RWPE2 (cell line): ENCODE data around the gene THEM5.
"Not testable (repeated sequence)": the region's sequence is repeated elsewhere in the genome, so short reads cannot be mapped to it uniquely, and the experiment has no call there.

Source experiments
- ATAC-seq: fragments of 200-7000 bp; cut with Tn5 transposase; 3 replicates; pipeline ENCODE4 v1.9.1; 2021; ENCODE audit warnings: low read depth
- DNase-seq: peaks from one replicate; pipeline ENCODE4 v3.0.0-alpha.2; 2020; ENCODE audit warnings: low spot score
- H3K27ac ChIP-seq: fragments of 450-650 bp; 2 replicates; pipeline ENCODE4 v1.5.1; 2017; ENCODE audit warnings: mild to moderate bottlenecking; ENCODE audit not compliant: poor library complexity, severe bottlenecking
- H3K27me3 ChIP-seq: fragments of 250-450 bp; sonication (Bioruptor Pico); 2 replicates; pipeline ENCODE4 v1.5.1; 2021; ENCODE audit warnings: mild to moderate bottlenecking, moderate library complexity; ENCODE audit not compliant: insufficient read depth, poor library complexity, severe bottlenecking
- H3K36me3 ChIP-seq: fragments of 250-450 bp; sonication (Bioruptor Pico); 2 replicates; pipeline ENCODE4 v1.5.1; 2020; ENCODE audit warnings: low read depth, mild to moderate bottlenecking, moderate library complexity
- H3K4me1 ChIP-seq: fragments of 250-450 bp; sonication (Bioruptor Pico); 2 replicates; pipeline ENCODE4 v1.5.1; 2021; ENCODE audit warnings: mild to moderate bottlenecking, moderate library complexity; ENCODE audit not compliant: insufficient read depth, poor library complexity, severe bottlenecking
- H3K4me3 ChIP-seq: fragments of 250-450 bp; sonication (Bioruptor Pico); 2 replicates; pipeline ENCODE4 v1.5.1; 2021; ENCODE audit warnings: mild to moderate bottlenecking, moderate library complexity; ENCODE audit not compliant: severe bottlenecking
- H3K9me3 ChIP-seq: fragments of 250-450 bp; sonication (Bioruptor Pico); 2 replicates; pipeline ENCODE4 v1.5.1; 2021; ENCODE audit warnings: mild to moderate bottlenecking, moderate library complexity; ENCODE audit not compliant: severe bottlenecking
- TF ChIP-seq, protein P1 (sequence below): fragments of 450-650 bp; IDR thresholded peaks from one replicate; pipeline ENCODE4 v1.5.1; 2017; ENCODE audit warnings: mild to moderate bottlenecking, moderate library complexity; ENCODE audit not compliant: poor library complexity, severe bottlenecking

The THEM5 gene

DNA sequence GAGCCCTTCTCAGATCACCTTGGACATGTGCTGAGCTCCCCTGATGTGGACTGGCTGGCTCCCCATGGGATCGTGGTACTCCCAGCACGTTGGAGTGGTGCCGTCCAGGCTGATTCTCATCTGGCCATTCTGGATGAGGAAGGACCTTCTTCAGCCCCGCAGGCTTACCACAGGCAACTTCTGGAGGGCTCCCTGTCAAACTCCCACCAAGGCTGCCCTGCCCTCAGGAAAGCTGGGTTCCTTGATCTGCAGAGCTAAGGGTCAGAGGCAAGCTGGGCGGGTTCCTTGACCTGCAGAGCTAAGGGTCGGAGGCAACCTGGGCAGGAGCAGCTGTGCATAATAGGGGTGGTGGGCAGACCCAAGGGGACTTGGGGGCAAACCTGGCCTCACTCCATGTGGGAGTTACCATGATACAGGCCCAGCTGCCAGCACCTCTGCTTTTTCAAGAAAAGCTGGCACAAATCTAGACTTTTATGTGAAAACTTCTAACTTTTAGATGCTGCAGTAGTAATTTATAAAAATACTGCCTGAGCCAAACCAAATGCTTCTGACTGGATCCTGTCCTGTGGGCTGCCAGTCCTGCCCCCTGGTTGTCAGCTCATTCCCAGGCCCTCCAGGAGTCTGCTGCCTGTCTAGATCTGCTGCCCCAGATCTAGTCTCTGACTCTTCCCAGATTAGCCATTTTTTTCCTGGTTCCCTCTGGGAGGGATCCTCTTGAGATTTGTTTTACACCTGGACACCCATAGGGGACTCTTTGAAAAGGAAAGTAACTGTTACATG lies 5.6 kb upstream of the THEM5 start:
- Histone ChIP-seq H3K36me3 (no peaks in the 10 kb centered on the region), H3K4me3 (no peak overlapping the region), H3K27me3 (no peaks in the 10 kb centered on the region), H3K4me1 (peaks cover 12% of the 10 kb centered on the region), H3K27ac (peak overlapping the region; percentile 24), H3K9me3 (no peaks in the 10 kb centered on the region)
- TF ChIP-seq, protein P1, sequence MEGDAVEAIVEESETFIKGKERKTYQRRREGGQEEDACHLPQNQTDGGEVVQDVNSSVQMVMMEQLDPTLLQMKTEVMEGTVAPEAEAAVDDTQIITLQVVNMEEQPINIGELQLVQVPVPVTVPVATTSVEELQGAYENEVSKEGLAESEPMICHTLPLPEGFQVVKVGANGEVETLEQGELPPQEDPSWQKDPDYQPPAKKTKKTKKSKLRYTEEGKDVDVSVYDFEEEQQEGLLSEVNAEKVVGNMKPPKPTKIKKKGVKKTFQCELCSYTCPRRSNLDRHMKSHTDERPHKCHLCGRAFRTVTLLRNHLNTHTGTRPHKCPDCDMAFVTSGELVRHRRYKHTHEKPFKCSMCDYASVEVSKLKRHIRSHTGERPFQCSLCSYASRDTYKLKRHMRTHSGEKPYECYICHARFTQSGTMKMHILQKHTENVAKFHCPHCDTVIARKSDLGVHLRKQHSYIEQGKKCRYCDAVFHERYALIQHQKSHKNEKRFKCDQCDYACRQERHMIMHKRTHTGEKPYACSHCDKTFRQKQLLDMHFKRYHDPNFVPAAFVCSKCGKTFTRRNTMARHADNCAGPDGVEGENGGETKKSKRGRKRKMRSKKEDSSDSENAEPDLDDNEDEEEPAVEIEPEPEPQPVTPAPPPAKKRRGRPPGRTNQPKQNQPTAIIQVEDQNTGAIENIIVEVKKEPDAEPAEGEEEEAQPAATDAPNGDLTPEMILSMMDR: no peak
- DNase-seq (no peak), ATAC-seq (0 out of 3 replicates have a peak, but pooled peaks have one; percentile 27)

DNA sequence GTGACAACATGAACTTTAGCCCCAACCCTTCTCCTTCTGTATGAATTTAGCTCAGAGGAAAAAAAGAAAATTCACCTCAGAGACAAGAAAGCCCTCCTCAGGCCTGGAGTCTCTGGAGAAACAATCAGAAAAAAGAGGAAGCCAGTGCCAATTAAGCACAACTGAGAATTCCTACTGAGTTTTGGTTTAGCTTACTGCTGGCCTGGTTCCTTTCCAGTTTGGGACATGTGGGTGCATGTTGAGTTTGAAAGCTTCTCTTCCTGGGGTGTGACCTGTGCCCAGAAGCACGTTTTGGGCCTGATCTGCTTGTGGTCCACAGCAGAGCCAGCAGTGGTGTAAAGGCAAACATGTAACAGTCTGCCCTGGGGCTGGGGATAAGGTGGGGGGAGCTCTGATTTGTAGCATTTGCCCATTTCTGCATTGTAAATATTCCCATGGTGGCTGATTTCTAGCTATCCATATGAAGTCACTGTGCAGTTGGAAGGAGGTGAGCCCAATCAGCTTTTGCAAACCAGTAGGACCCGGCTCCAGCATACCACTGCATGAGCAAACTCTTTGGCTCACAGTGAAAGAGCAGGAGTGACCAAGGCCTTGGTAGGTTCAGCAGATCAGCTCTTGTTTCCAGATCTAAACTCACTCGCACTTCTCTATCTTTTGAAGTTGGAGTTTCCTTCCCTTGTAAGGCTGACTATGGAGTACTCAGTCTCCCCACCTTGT lies 4.7 kb upstream of the THEM5 start:
- TF ChIP-seq, protein P1: no peak
- Histone ChIP-seq H3K27ac (peak overlapping the region; percentile 24), H3K4me1 (peaks cover 12% of the 10 kb centered on the region), H3K36me3 (no peaks in the 10 kb centered on the region), H3K27me3 (no peaks in the 10 kb centered on the region), H3K4me3 (no peak overlapping the region), H3K9me3 (no peaks in the 10 kb centered on the region)
- DNase-seq (no peak), ATAC-seq (peak; percentile 43)

DNA sequence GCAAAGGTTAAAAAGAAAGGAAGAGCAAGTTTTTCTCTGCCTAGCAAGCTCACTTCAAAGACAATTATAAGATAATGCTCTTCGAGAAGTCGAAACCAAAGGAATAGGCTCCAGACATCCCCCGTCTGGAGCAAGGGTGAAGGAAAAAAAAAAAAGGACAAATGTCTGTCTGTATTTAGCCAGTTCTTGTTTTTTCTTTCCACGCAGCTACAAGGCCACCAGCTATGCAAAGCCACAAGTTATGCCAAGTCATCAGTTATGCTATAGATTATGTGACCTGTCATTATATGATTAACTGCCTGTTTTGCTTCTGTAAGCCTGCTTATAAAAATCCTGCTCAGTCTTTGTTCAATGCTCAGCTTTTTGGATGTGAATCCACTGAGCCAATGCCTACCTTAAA lies 2.4 kb upstream of the THEM5 start:
- ATAC-seq: no peak
- Histone ChIP-seq H3K36me3 (no peaks in the 10 kb centered on the region), H3K27me3 (no peaks in the 10 kb centered on the region), H3K9me3 (no peaks in the 10 kb centered on the region), H3K4me1 (peaks cover 12% of the 10 kb centered on the region), H3K4me3 (no peak overlapping the region), H3K27ac (no peak overlapping the region)
- TF ChIP-seq, protein P1: no peak
- DNase-seq: no peak

DNA sequence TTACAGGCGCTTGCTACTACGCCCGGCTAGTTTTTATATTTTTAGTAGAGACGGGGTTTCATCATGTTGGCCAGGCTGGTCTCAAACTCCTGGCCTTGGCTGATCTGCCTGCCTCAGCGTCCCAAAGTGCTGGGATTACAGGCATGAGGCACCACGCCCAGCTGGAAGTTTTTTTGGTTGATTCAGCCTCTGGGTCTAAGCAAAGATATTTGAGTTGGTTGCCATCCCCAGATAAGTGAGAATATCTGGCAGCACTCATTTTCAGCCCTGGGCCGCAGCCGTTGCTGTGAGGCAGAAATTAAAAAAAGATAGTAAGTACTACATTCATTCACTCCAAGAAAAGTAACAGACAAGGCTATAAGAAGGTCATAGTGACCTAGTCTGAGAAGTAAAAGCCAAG lies 2.0 kb upstream of the THEM5 start:
- H3K27ac ChIP-seq, DNase-seq, H3K9me3 ChIP-seq, H3K27me3 ChIP-seq, ATAC-seq, H3K36me3 ChIP-seq, H3K4me3 ChIP-seq: not testable (repeated sequence)
- H3K4me1 ChIP-seq: peaks cover 12% of the 10 kb centered on the region

DNA sequence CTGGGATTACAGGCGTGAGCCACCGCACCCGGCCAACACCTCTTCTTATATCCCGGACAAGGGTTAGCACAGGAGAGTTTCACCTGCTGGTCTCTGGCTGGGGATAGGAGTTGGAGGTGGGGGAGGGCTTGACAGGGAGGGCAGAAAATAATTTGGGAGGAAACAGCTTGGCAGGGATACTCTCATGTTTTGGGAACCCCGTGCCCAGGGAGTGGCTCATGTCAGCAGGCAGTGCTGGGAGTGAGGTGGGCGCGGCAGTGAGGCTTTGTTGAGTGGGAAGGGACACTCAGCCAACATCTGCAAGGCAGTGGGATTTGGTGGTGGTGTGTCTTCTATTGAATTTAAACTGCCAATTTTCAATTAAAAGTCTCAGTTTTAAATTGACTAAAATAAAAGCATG lies 1.1 kb upstream of the THEM5 start:
- no peak for DNase-seq
- H3K27ac ChIP-seq: no peak overlapping the region

More for the DNA sequence above, 1.1 kb upstream of the THEM5 start:
- Histone ChIP-seq H3K4me1 (peaks cover 12% of the 10 kb centered on the region), H3K36me3 (no peaks in the 10 kb centered on the region), H3K27me3 (no peaks in the 10 kb centered on the region), H3K4me3 (no peak overlapping the region), H3K9me3 (no peaks in the 10 kb centered on the region)
- TF ChIP-seq, protein P1: no peak
- no peak for ATAC-seq
